ENCODE results near the gene CHFR.

GRCh38 chr12:132861558-132861957 is 25.8 kb downstream of the CHFR start:
- TF ChIP-seq POLR2AphosphoS5 (IDR thresholded peaks at IDR 0.05) (no peak), POLR2A (IDR thresholded peaks at IDR 0.05) (no peak)
